A673 (cell line): Measurements from ENCODE around the gene ANKRD37. TPM values are rescaled to one million over a fixed set of nuclear protein-coding genes. Genes with fewer than 3 reads are reported as not detected.

ENCODE experiments used
- BruUV-seq: library from RNA; stranded (reverse); fragments of 400-500 nt; replicated peaks from 2 replicates; lab custom pipeline; 2021; lab: Mats Ljungman, UMichigan
- CTCF ChIA-PET: fragments of 300-600 bp; sonication (Branson Sonifier 250); formaldehyde crosslinking; loops from one replicate; lab custom pipeline; 2022; ENCODE audit warnings: antibody characterized with exemption; lab: Charles Lee
- POLR2A ChIA-PET: fragments of 300-600 bp; sonication (Branson Sonifier 250); formaldehyde crosslinking; loops from one replicate; lab custom pipeline; 2022; ENCODE audit warnings: antibody characterized with exemption; ENCODE audit not compliant: low non-redundant PET; lab: Charles Lee
- DNase-seq: peaks from one replicate; pipeline ENCODE4 v3.0.0-alpha.2; 2015; ENCODE audit warnings: low spot score
- H3K27ac ChIP-seq: fragments of 200-600 bp; sonication (generic); 2 replicates; pipeline ENCODE4 v1.5.1; 2016; ENCODE audit warnings: mixed run types, low read depth, mild to moderate bottlenecking, mixed read lengths, antibody characterized with exemption, low read length; ENCODE audit not compliant: poor library complexity, severe bottlenecking
- H3K27me3 ChIP-seq: fragments of 200-600 bp; sonication (generic); replicated peaks from 2 replicates; pipeline ENCODE4 v1.6.1; 2017; ENCODE audit warnings: mixed run types, low read depth, mild to moderate bottlenecking, mixed read lengths, antibody characterized with exemption, low read length; ENCODE audit not compliant: insufficient read depth, poor library complexity
- H3K36me3 ChIP-seq: fragments of 200-600 bp; sonication (generic); 2 replicates; pipeline ENCODE4 v1.6.1; 2016; ENCODE audit warnings: mixed run types, mild to moderate bottlenecking, mixed read lengths, antibody characterized with exemption, low read length; ENCODE audit not compliant: insufficient read depth, poor library complexity, severe bottlenecking
- H3K4me1 ChIP-seq: fragments of 200-600 bp; sonication (generic); 2 replicates; pipeline ENCODE4 v1.6.1; 2017; ENCODE audit warnings: mixed run types, mild to moderate bottlenecking, mixed read lengths, antibody characterized with exemption, low read length; ENCODE audit not compliant: insufficient read depth, poor library complexity, severe bottlenecking
- H3K4me3 ChIP-seq: fragments of 200-600 bp; sonication (generic); 2 replicates; pipeline ENCODE4 v1.5.1; 2016; ENCODE audit warnings: low read depth, mixed run types, mild to moderate bottlenecking, mixed read lengths, low read length; ENCODE audit not compliant: poor library complexity, severe bottlenecking
- H3K9me3 ChIP-seq: fragments of 200-600 bp; sonication (generic); 2 replicates; pipeline ENCODE4 v1.6.1; 2016; ENCODE audit warnings: mixed run types, low read depth, mild to moderate bottlenecking, mixed read lengths, antibody characterized with exemption, low read length; ENCODE audit not compliant: poor library complexity, severe bottlenecking
- EZH2 ChIP-seq: fragments of 200-600 bp; sonication (generic); IDR thresholded peaks from 2 replicates; pipeline ENCODE4 v1.6.1; 2017; ENCODE audit warnings: borderline replicate concordance, low read depth, mild to moderate bottlenecking, mixed read lengths, antibody characterized with exemption, low read length; ENCODE audit not compliant: poor library complexity, severe bottlenecking
- intact Hi-C: fragments of 100-400 bp; cut with micrococcal nuclease; formaldehyde crosslinking; loops from one replicate; pipeline ENCODE4 v1.10.0; 2022; ENCODE audit not compliant: unreplicated experiment
- total RNA-seq: library from RNA; stranded (reverse); gene quantifications from 2 replicates; pipeline ENCODE4 v1.2.3, GENCODE V29; 2021
- TF ChIP-seq, protein P1 (sequence below): fragments of 300-800, 200-600 bp; sonication (generic); conservative IDR thresholded peaks from 2 replicates; pipeline ENCODE4 v1.5.1; 2017; ENCODE audit warnings: low read depth, mild to moderate bottlenecking, antibody characterized with exemption, low read length, moderate library complexity, mixed read lengths

The ANKRD37 gene
- total RNA-seq, 1 experiment from 2014 or later: not detected

DNA sequence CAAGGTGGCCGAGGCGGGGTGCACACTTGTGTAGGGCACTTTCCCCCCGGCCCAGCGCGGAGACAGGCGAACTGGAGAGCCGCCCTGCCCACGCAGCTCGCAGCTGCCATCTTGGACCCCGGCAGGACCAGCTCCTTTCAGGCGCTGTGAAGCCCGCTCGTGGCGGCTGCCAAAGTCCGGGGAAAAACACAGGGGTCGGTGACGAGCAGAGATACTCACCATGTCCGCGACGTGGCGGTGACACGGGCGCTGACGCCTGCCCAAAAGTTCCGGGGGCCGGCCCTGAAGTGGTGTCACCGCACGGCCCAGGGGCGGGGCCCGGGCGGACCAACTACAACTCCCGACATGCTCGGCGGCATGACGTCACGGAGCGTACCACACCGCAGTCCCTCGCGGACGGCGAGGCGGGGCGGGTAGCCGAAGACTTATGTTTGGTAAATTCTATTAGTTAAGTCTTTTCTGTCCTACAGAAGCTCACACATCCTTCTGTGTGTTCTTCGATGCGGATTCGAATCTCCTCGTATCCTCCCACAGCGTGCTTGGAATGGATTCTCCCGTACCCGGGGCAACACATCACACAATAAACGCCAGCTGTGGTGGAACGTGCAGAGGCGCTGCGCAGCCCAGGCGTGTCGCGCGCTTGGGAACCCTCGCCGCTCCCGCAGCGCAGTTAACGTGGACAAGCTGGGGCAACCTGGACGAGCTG, 29.2 kb downstream of the ANKRD37 start, which contains the start of gene UFSP2:
TSS of gene UFSP2 (minus strand) at position 318 of the 706 bp plus-strand sequence. CDS start at position 222, 96 bp downstream.
- intact Hi-C loops: no loop called here
- peak; percentile 94 for DNase-seq
- H3K4me1 ChIP-seq: peaks cover 10% of the 10 kb centered on the region
- no peaks in the 10 kb centered on the region for H3K9me3 ChIP-seq
- no peaks in the 10 kb centered on the region for H3K27me3 ChIP-seq
- H3K27ac ChIP-seq: peak within 1 kb of the TSS; percentile 99
- H3K4me3 ChIP-seq: peak within 1 kb of the TSS; percentile 80
- POLR2A ChIA-PET: no interaction called here
- no TSS peak for BruUV-seq
- H3K36me3 ChIP-seq: no peaks in the 10 kb centered on the region
- TF ChIP-seq, protein P1, sequence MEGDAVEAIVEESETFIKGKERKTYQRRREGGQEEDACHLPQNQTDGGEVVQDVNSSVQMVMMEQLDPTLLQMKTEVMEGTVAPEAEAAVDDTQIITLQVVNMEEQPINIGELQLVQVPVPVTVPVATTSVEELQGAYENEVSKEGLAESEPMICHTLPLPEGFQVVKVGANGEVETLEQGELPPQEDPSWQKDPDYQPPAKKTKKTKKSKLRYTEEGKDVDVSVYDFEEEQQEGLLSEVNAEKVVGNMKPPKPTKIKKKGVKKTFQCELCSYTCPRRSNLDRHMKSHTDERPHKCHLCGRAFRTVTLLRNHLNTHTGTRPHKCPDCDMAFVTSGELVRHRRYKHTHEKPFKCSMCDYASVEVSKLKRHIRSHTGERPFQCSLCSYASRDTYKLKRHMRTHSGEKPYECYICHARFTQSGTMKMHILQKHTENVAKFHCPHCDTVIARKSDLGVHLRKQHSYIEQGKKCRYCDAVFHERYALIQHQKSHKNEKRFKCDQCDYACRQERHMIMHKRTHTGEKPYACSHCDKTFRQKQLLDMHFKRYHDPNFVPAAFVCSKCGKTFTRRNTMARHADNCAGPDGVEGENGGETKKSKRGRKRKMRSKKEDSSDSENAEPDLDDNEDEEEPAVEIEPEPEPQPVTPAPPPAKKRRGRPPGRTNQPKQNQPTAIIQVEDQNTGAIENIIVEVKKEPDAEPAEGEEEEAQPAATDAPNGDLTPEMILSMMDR: no peak
- TF ChIP-seq EZH2: no peak
- CTCF ChIA-PET: no interaction called here

DNA sequence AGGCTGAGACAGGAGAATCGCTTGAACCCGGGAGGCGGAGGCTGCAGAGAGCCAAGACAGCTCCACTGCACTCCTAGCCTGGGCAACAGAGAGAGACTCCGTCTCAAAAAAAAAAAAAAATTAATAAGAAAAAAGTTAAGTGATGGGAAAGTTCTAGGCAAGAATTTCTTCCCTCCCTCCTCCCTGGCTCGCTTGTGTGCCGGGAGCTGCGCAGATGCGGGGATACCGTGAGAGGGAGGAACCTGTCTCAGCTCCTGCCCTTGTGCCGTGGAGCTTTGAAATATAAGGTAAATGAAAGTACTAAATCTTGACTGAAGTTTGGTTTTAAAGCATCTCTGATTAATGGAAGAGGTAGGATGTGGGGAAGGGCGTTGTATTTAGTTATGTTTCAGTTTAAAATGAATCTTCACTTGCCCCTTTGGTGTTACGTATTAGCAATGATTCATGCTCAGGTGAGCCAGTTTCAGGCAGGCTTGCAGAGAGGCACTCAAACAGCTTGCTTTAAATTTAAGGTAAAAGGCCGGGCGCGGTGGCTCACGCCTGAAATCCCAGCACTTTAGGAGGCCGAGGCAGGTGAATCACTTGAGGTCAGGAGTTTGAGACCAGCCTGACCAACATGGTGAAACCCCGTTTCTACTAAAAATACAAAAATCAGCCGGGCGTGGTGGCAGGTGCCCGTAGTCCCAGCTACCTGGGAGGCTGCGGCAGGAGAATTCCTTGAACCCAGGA, 30.5 kb downstream of the ANKRD37 start:
- H3K36me3 ChIP-seq: no peaks in the 10 kb centered on the region
- BruUV-seq: no TSS peak
- no peak for TF ChIP-seq EZH2
- TF ChIP-seq, protein P1: no peak
- H3K27ac ChIP-seq: no peak overlapping the region
- H3K9me3 ChIP-seq: no peaks in the 10 kb centered on the region
- CTCF ChIA-PET: interaction anchor here (0.5 kb wide), 1 partner anchor 42 kb away, joined by 3 read pairs; no protein-coding TSS in a partner anchor
- peaks cover 10% of the 10 kb centered on the region for H3K4me1 ChIP-seq
- intact Hi-C loops: no loop called here
- no peak overlapping the region for H3K4me3 ChIP-seq
- no peaks in the 10 kb centered on the region for H3K27me3 ChIP-seq
- POLR2A ChIA-PET: no interaction called here
- no peak for DNase-seq

DNA sequence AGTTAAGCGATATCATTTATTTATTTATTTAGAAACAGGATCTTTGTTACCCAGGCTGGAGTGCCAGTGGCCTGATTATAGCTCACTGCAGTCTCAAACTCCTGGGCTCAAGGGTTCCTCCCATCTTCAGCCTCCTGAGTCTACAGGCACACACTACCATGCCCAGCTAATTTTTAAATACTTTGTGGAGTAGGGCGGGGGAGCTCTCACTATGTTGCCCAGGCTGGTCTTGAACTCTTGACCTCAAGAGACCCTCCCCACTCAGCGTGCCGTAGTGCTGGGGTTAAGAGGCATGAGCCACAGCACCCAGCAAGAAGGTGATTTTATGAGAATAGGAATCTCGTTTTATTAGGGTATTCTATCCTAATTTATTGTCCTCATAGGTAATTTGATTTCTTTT, 33.0 kb downstream of the ANKRD37 start:
- H3K9me3 ChIP-seq: no peaks in the 10 kb centered on the region
- H3K4me3 ChIP-seq: no peak overlapping the region
- intact Hi-C loops: no loop called here
- BruUV-seq: no TSS peak
- CTCF ChIA-PET: interaction anchor here (0.6 kb wide), 1 partner anchor 168 kb away, joined by 7 read pairs; no protein-coding TSS in a partner anchor
- DNase-seq: no peak
- no peak overlapping the region for H3K27ac ChIP-seq
- no peaks in the 10 kb centered on the region for H3K36me3 ChIP-seq
- peaks cover 3% of the 10 kb centered on the region for H3K4me1 ChIP-seq
- TF ChIP-seq, protein P1: no peak
- no peak for TF ChIP-seq EZH2
- H3K27me3 ChIP-seq: no peaks in the 10 kb centered on the region
- POLR2A ChIA-PET: no interaction called here
